CD4-positive, alpha-beta T cell treated with Interleukin-4 for 4 hours (primary cell): ENCODE results near the gene PPARG.
"Not testable (repeated sequence)": the region's sequence is repeated elsewhere in the genome, so short reads cannot be mapped to it uniquely, and the experiment has no call there.

ENCODE experiments used
- DNase-seq: peaks from one replicate; pipeline ENCODE4 v3.0.0-alpha.2; 2020

The PPARG gene

GRCh38 chr3:12383218-12383617 is 94.3 kb downstream of the PPARG start:
- no peak for DNase-seq

- DNase-seq, result no peak
These were observed 95.8 kb downstream of the PPARG start for GRCh38 chr3:12384451-12385233.

GRCh38 chr3:12386514-12387291 is 97.8 kb downstream of the PPARG start:
- not testable (repeated sequence) for DNase-seq

GRCh38 chr3:12388185-12388584 is 99.3 kb downstream of the PPARG start:
- no peak for DNase-seq

GRCh38 chr3:12392101-12392878 is 103.4 kb downstream of the PPARG start:
- DNase-seq, result no peak

GRCh38 chr3:12393894-12394293 is 105.0 kb downstream of the PPARG start:
- DNase-seq, result no peak

- DNase-seq, result no peak
These were observed 105.8 kb downstream of the PPARG start for GRCh38 chr3:12394569-12395271.

GRCh38 chr3:12395349-12396012 is 106.6 kb downstream of the PPARG start:
- DNase-seq, result no peak

GRCh38 chr3:12396471-12396870 is 107.6 kb downstream of the PPARG start:
- DNase-seq, result no peak

- no peak for DNase-seq
These were observed 110.4 kb downstream of the PPARG start for GRCh38 chr3:12399226-12399625.

- DNase-seq, result no peak
These were observed 111.8 kb downstream of the PPARG start for GRCh38 chr3:12400616-12401194.

GRCh38 chr3:12401208-12401607 is 112.3 kb downstream of the PPARG start:
- no peak for DNase-seq

- no peak for DNase-seq
These were observed 116.8 kb downstream of the PPARG start for GRCh38 chr3:12405432-12406272.

GRCh38 chr3:12408984-12409683 is 120.3 kb downstream of the PPARG start:
- no peak for DNase-seq

GRCh38 chr3:12409684-12410596 is 121.1 kb downstream of the PPARG start:
- DNase-seq, result no peak

- DNase-seq, result no peak
These were observed 124.9 kb downstream of the PPARG start for GRCh38 chr3:12413721-12414255.

- no peak for DNase-seq
These were observed 126.3 kb downstream of the PPARG start for GRCh38 chr3:12415014-12415680.

GRCh38 chr3:12416731-12417130 is 127.9 kb downstream of the PPARG start:
- no peak for DNase-seq
